AG10803 (cell line): ENCODE data around the gene SLC17A7.
A peak's percentile ranks its signal among the peaks of the same experiment; 100 is the strongest.

Experiments used
- DNase-seq: peaks from one replicate; pipeline ENCODE4 v3.0.0; 2010; ENCODE audit warnings: low read depth
- H3K4me3 ChIP-seq: 2 replicates; pipeline ENCODE4 v1.5.1; 2011; ENCODE audit warnings: mild to moderate bottlenecking, low read length, control low read depth
- TF ChIP-seq, protein P1 (sequence below): conservative IDR thresholded peaks from 2 replicates; pipeline ENCODE4 v1.5.1; 2011; ENCODE audit warnings: mild to moderate bottlenecking, low read length, control low read depth, inconsistent platforms

The SLC17A7 gene

DNA sequence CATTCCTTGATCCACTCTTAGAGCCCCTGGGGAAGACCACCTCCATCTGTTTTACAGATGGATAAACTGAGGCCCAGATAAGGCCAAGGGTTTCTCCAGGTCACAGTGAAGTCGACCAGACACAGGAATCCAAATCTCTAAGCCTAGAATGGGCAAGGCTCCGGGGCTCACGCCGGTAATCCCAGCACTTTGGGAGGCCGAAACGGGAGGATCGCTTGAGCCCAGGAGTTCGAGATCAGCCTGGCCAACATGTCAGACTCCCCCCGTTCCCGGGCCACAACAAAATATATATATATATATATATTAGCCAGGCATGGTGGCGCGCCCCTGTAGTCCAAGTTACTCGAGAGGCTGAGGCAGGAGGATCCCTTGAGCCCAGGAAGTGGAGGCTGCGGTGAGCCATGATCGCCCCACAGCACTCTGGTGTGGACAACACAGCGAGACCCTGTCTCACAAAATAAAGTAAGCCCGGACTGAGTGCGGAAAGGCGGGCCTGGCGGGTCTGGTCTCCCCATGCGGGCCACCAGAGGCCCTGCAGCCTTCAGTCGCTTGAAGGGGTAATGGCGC lies 45.5 kb upstream of the SLC17A7 start:
- no peak overlapping the region for H3K4me3 ChIP-seq
- no peak for DNase-seq
- TF ChIP-seq, protein P1, sequence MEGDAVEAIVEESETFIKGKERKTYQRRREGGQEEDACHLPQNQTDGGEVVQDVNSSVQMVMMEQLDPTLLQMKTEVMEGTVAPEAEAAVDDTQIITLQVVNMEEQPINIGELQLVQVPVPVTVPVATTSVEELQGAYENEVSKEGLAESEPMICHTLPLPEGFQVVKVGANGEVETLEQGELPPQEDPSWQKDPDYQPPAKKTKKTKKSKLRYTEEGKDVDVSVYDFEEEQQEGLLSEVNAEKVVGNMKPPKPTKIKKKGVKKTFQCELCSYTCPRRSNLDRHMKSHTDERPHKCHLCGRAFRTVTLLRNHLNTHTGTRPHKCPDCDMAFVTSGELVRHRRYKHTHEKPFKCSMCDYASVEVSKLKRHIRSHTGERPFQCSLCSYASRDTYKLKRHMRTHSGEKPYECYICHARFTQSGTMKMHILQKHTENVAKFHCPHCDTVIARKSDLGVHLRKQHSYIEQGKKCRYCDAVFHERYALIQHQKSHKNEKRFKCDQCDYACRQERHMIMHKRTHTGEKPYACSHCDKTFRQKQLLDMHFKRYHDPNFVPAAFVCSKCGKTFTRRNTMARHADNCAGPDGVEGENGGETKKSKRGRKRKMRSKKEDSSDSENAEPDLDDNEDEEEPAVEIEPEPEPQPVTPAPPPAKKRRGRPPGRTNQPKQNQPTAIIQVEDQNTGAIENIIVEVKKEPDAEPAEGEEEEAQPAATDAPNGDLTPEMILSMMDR, result no peak

DNA sequence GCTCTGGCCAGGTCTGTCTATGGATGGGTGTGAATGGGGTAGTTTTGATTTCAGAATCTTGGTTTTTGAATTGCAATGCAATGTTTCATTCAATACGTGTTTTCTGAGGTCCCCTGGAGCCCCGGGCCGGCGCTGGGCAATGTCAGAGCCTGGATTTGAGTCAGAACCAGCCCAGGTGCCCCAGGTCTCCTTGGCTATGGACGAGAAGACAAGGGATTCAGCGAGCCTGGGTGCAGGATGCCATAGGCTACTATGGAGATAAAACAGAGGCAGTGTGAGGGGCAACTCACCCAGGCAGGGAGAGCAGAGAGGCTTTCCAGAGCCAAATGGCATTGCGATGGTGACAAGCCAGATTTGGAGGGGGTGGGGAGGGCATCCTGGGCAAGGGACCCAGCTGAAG lies 44.9 kb upstream of the SLC17A7 start:
- H3K4me3 ChIP-seq, result no peak overlapping the region
- no peak for DNase-seq
- TF ChIP-seq, protein P1, result no peak

DNA sequence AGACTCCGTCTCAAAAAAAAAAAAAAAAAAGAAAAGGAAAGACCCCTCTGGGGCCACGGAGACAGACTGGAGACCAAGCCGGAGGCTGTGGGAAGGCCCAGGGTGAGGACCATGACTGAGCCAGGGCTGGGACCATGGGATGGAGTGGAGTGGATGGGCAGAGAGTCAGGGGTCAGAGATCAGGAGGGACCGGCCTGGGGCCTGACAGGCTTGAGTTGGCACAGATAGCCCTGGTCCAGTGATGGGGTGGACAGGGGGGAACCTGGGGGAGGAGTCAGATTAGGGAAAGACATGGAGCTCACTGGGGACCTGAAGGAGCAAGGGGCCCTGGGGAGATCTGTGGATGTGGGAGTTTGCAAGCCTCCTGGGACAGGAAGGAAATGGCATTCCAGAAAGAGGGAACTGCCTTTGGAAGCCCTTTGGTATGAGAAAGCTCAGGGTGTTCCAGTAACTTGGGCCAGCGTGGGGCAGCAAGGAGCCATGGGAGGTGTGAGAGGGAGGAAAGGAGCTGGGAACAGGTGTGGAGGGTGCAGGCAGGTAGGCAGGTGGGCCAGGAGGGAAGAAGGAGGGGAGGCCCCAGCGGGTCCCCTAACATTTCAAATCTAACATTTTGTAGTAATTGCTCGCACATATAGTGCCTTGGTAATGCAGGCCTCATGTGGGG lies 39.8 kb upstream of the SLC17A7 start:
- no peak for DNase-seq
- no peak overlapping the region for H3K4me3 ChIP-seq
- TF ChIP-seq, protein P1, result no peak

DNA sequence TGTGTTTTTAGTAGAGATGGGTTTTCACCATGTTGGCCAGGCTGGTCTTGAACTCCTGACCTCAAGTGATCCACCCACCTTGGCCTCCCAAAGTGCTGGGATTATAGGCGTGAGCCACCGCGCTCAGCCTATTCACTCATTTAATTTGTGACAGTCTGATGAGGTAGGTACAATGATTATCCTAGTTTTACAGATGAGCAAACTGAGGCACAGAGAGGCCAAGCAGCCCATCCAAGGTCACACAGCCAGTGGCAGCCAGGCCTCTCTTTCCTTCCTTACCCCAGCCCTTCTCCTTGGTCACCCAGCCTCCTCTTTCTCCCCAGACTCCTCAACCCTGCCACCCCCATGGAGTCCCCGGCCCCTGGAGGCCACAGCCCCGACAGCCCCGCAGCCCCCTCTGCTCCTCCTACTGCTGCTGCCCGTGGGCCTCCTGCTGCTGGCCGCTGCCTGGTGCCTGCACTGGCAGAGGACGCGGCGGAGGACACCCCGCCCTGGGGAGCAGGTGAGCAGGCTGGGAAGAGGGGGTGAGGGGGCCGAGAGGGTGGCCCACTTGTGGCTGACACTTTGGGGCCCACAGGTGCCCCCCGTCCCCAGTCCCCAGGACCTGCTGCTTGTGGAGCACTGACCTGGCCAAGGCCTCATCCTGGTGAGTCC lies 38.8 kb upstream of the SLC17A7 start:
- TF ChIP-seq, protein P1, result no peak
- DNase-seq, result no peak
- no peak overlapping the region for H3K4me3 ChIP-seq

DNA sequence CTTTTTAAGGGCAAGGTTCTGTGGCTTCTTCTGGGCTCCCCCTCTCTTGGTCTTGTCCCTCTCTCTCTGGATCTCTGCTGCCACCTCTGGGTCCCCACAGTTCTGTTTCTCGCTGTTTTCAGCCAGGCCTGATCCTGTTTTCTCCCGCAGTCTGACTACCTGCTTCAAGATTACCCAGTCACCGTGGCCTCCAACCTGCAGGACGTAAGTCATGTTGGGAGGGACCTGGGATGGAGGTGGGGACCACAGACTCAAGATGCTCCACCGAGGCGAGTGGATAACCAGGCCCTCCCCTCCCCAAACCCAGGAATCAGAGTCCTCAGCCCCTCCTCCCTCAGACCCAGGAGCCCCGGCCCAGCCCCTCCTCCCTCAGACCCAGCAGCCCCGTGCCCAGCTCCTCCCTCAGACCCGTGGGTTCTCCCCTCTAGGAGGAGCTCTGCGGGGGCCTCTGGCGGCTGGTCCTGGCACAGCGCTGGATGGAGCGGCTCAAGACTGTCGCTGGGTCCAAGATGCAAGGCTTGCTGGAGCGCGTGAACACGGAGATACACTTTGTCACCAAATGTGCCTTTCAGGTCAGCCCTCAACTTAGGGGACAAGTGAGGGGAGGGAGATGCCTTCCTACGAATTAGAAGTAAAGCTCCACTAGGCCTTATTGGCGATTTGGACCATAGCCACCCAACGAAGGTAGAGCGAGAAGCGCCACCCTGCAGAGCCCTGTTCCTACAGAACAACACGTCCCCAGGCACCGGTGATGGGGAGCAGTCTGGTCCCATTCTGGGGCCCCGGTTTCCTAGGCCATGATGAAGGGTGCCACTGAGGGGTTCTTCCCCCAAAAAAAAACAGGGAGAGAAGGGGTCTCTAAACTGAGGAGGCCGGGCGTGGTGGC lies 34.9 kb upstream of the SLC17A7 start:
- H3K4me3 ChIP-seq, result no peak overlapping the region
- TF ChIP-seq, protein P1, result peak; percentile 60
- no peak for DNase-seq

DNA sequence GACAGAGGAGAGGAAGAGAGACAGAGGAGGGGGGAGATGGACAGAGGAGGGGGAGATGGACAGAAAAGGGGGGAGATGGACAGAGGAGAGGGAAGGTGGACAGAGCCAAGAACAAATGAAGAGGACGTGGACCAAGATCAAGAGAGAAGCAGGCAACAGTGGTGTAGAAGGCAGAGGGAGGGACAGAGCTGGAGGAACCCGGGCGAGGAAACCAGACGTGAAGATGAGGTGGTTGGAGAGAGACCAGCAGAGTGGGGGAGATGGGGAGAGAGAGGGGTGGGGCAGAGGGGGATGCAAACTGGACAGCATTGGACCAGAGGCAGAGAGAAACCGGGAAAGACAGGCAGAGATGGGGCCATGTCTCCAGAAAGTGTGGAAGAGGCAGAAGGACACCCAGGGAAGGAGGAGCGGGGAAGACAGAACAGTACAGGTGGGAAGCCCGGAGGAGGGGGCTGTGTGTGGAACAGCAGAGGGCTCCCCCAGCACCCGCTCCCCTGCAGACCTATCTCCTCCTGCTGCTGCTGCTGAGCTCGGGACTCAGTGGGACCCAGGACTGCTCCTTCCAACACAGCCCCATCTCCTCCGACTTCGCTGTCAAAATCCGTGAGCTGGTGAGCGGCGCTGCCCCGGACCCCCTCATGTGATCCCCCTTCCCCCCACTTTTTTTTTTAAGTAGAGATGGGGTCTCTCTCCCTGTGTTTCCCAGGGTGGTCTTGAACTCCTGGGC lies 34.0 kb upstream of the SLC17A7 start:
- TF ChIP-seq, protein P1, result no peak
- peak overlapping the region; percentile 76 for H3K4me3 ChIP-seq
- DNase-seq, result no peak
